Measurements from ENCODE around the gene CDC42BPB. TPM values are rescaled to one million over a fixed set of nuclear protein-coding genes. Genes with fewer than 3 reads are reported as not detected.

Gene CDC42BPB
- total and polyA plus RNA-seq, 8 donors: 73.4 to 91.4 (median 79.5) TPM

- TF ChIP-seq CTCF (IDR thresholded peaks at IDR 0.05): no peak
- intact Hi-C loops (cut with DNase I): no loop called here
- Histone ChIP-seq H3K4me1 (peaks cover 0 to 4% of the 10 kb centered on the region in 2 donors), H3K27ac (no peak overlapping the region), H3K36me3 (peaks cover 0 to 97% of the 10 kb centered on the region in 2 donors), H3K4me3 (no peak overlapping the region), H3K27me3 (no peaks in the 10 kb centered on the region), H3K9me3 (no peaks in the 10 kb centered on the region)
- ATAC-seq: no peak
- no peak for DNase-seq
Measured at GRCh38 chr14:102973706-102974285, 83.6 kb downstream of the CDC42BPB start.

GRCh38 chr14:102971836-102972606, 85.3 kb downstream of the CDC42BPB start:
- intact Hi-C loops (cut with DNase I): no loop called here
- Histone ChIP-seq H3K36me3 (peaks cover 0 to 98% of the 10 kb centered on the region in 2 donors), H3K4me1 (peaks cover 0 to 4% of the 10 kb centered on the region in 2 donors), H3K27me3 (no peaks in the 10 kb centered on the region), H3K27ac (no peak overlapping the region), H3K9me3 (no peaks in the 10 kb centered on the region), H3K4me3 (no peak overlapping the region)
- DNase-seq (no peak), ATAC-seq (no peak)
- no peak for TF ChIP-seq CTCF (IDR thresholded peaks at IDR 0.05)

- intact Hi-C loops (cut with DNase I): no loop called here
- DNase-seq (no peak), ATAC-seq (peak; percentile 87)
- TF ChIP-seq CTCF (IDR thresholded peaks at IDR 0.05): no peak
- no peaks in the 10 kb centered on the region for H3K27me3 ChIP-seq
- H3K9me3 ChIP-seq: no peaks in the 10 kb centered on the region
- peaks cover 0 to 4% of the 10 kb centered on the region in 2 donors for H3K4me1 ChIP-seq
- peaks cover 0 to 98% of the 10 kb centered on the region in 2 donors for H3K36me3 ChIP-seq
- H3K4me3 ChIP-seq: no peak overlapping the region
- H3K27ac ChIP-seq: no peak overlapping the region
Measured at GRCh38 chr14:102971314-102971713, 86.0 kb downstream of the CDC42BPB start.

- Histone ChIP-seq H3K4me1 (peaks cover 0 to 4% of the 10 kb centered on the region in 2 donors), H3K27me3 (no peaks in the 10 kb centered on the region), H3K36me3 (peaks cover 0 to 98% of the 10 kb centered on the region in 2 donors), H3K9me3 (no peaks in the 10 kb centered on the region), H3K27ac (no peak overlapping the region), H3K4me3 (no peak overlapping the region)
- intact Hi-C loops (cut with DNase I): no loop called here
- no peak for TF ChIP-seq CTCF (IDR thresholded peaks at IDR 0.05)
- DNase-seq (no peak), ATAC-seq (no peak)
Measured at GRCh38 chr14:102970496-102970895, 86.9 kb downstream of the CDC42BPB start.

- Histone ChIP-seq H3K4me3 (no peak overlapping the region), H3K27me3 (no peaks in the 10 kb centered on the region), H3K9me3 (no peaks in the 10 kb centered on the region), H3K27ac (no peak overlapping the region), H3K4me1 (peaks cover 0 to 4% of the 10 kb centered on the region in 2 donors), H3K36me3 (peaks cover 0 to 98% of the 10 kb centered on the region in 2 donors)
- ATAC-seq (no peak), DNase-seq (no peak)
- intact Hi-C loops (cut with DNase I): no loop called here
- no peak for TF ChIP-seq CTCF (IDR thresholded peaks at IDR 0.05)
Measured at GRCh38 chr14:102969901-102970300, 87.4 kb downstream of the CDC42BPB start.

All from left lung (tissue), 10 donors.